Activated CD4-positive, alpha-beta T cell treated with anti-CD3 and anti-CD28 coated beads for 24 hours (primary cell): ENCODE results near the gene ARHGEF33.

Experiments
- DNase-seq, 2 donors: peaks; one replicate each; pipeline ENCODE4 v3.0.0-alpha.2; 2020; ENCODE audit warnings: low read depth in 2 of 2

Gene ARHGEF33

DNA sequence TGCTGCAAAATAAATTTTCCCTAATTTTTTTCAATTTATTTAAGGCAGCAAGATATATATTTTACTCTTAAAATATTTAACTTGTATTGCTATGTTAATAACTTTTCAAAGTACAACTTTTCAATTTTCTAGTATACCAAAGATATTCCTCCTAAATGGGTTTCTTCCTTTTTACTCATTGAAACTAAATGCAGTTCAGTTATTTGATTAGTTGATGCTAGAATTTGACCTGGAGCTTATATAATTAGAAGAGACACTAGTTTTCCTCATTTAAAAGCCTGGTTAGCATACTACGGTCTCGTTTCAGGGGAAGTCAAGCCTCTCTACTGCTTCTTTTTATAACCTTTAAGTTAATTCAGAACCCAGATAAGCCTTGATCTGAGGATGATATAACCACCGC, at the start of gene ARHGEF33:
ARHGEF33 (plus strand) TSS at position 301 of the 400 bp plus-strand sequence. CDS start 29,573 bp downstream, outside the sequence.
- no peak for DNase-seq

DNA sequence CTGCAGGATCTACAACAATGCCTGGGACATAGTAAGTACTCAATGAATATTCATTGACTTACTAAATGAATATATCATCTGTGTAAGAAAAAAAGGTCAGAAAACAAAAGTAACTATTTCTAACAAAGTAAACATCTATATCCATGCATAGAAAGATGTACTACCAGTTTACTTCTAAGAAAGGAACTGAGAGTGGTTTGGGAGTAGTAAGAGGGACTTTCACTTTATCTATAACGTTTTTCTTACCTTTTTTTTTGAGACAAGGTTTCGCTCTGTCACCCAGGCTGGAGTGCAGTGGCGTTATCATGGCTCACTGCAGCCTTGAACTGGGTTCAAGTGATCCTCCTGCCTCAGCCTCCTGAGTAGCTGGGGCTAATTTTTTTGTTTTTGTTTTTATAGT, 39.6 kb upstream of the ARHGEF33 start:
- DNase-seq = no peak

DNA sequence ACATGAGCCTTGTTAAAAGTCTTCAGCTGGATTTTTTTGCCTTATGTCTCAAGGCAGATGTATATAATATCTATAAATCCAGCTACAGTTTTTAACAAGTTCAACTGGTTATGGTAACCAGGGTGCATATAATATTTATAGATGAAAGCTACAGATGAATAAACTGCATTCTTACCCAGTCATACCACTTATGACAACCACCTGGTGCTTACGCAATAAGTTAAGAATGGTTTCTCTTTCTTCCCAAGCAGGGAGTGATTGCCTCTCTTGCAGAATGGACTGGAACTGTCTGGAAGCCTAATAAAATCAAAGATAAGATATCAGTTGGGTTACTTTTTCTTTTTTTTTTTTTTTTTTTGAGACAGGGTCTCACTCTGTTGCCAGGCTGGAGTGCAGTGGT, 33.5 kb upstream of the ARHGEF33 start:
- no peak for DNase-seq

DNA sequence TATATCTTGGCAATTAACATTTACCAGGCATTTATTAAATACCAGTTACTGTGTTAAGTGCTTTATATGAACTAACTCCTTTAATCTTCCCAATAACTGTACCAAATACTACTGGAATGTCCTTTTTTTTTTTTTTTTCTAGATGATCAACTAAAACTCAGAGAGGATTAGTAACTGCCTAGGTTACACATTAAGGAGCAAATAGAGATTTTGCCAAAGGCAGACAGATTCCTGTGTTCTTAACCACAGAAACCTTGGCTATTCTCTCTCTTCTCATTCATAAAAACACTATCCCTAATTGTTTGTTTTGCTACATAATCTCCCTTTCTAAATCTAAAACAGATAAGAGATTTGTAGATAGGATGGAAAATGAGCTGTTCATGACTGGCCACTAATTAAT, 27.2 kb upstream of the ARHGEF33 start:
- no peak for DNase-seq

DNA sequence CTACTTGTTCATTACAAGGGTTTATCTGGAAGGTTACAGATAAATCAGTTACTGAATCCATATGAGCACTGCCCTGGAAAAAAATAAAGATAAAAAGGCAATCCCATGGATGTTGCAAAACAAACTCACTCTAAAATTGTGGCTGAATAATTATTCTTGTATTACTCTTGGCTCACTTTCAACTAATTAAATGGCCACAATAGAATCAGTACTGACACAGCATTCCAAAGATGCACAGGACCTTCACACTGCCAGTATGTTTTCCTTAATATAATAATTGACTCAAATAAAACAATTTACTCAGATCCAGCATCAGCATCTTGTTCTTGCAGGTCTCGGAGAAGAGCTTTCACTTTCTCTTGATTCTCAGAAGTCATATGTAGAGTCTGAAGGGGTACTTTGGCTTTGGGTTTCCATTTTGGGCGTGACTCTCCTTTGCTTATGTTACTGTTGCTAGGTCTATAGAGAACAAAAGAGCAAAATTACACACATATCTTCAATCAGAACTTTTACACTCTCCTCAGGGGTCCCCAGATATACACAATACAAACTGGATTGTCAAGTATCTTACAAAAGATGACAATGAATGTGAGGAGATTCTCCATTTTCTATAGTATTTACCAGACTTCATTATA, 26.5 kb upstream of the ARHGEF33 start:
- no peak for DNase-seq

DNA sequence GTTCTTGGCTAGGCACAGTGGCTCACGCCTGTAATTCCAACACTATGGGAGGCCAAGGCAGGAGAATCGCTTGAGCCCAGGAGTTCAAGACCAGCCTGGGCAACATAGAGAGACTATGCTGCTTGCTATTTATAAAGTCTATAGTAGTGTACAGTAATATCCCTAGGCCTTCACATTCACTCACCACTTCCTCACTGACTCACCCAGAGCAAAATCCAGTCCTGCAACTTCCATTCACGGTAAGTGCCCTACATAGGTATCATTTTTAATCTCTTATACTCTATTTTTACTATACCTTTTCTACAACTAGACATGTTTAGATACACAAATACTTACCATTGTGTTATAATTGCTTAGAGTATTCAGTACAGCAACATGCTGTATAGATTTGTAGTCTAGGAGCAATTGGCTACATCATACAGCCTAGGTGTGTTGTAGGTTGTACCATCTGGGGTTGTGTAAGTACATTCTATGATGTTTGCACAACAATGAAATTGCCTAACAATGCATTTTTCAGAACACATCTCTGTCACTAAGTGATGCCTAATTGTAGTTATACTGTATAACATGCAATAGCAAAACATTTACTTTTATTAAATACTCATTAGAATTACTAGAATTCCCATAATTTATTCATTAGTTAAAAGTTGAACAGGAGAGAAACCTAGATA, 22.8 kb upstream of the ARHGEF33 start:
- no peak for DNase-seq

DNA sequence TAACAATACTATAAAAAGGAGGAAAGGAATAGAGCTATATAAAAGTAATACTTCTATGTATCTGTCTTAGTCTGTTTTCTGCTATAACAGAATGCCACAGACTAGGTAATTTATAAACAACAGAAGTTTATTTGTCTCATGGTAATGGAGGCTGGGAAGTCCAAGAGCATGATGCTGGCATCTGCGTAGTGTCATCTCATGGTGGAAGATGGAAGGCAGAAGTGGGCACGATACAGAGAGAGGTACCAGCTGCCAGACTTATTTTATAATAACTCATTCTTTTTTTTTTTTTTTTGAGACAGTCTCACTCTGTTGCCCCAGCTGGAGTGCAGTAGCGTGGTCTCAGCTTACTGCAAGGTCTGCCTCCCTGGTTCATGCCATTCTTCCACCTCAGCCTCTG, 18.2 kb upstream of the ARHGEF33 start:
- no peak for DNase-seq

DNA sequence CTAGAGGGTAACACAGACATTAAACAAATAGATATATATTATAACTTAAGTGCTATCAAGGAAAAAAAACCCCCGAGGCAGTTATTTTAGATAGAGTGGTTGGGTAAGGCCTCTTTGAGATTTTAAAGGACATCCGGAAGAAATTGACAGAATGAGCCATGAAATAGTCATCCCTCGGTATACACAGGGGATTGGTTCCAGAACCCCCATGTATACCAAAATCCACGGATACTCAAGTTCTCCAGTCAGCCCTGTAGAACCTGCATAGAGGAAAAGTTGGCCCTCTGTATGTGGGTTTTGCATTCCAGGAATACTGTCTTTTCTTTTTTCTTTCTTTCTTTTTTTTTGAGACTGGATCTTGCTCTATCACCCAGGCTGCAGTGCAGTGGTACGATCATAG, 15.9 kb upstream of the ARHGEF33 start:
- no peak for DNase-seq

DNA sequence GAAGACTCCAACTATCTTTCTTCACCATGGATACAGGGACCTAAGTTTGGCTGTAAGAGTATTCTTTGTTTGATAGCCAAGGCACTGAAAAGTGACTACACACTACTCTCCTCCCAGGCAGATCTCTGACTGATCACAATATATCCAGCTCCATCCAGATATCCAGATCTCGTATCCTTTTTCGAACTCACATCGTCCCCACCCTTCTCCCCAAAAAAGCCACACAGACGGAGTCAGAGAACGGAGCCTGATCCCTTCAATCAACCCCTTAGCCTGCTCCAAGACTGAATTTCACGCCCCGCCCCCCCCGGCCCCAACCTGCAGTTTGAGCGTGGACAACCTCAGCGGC, 14.5 kb upstream of the ARHGEF33 start:
- no peak for DNase-seq

DNA sequence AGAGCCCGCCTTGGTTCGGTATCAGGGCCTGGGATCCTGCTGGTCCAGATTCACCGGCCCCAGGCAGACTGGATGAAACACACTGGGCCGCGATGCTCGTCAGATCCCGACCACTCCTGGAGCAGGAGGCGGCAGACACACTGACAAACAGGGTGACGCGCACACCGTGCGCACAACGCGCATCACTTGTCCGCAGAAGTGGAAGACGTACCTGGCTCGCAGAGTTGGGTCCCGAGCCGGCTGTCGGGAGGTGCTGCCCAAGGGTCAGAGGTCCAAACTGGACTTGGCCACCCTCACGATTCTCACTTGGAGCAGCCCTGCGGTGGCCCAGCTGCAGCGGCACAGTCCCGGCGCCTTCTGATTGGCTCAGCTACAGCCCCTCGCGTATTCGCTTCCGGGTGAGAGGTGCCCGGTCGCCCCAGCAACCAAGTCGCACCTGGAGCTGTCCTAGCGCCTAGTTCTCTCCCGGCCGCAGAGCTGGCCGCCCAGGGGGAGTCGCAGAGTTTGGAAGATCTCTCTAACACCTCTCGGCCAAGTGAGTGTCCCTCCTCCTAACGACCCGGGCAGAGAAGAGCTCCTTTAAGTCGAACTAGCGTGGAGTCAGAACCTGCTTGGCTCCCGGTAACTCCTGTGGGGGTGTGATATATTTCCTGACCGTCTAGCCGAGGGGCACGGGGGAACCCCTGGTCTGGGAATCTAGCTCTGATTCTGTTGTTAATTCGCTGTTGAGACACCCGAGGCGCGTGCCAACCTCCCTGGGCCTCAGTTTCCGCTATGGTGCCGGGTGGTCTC, 13.9 kb upstream of the ARHGEF33 start, which contains the start of the genes DHX57 and MORN2:
DHX57 (minus strand) TSS at position 359 of the 792 bp plus-strand sequence. CDS start 7,529 bp downstream, outside the sequence.
MORN2 (plus strand) TSS at position 401 of the 792 bp plus-strand sequence.
- peak; percentile 58 to 66 for DNase-seq

DNA sequence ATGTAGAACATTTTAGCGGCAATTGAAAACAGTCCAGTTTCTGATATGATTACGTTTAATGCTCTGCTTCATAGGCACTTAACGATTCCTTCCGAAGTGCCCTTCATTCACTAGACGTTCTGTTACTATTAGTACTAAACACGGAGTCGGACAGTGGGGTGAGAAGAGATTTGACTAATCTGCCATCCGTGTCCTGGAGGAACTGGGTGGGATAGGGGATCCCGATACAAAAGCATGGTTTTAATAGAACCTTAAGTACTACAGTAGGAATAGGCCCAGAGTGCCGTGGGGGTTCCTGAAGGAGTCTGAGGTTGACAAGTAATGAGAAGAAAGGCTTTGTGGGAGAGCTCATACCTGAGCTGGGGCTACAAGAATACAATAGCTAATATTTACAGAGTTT, 13.3 kb upstream of the ARHGEF33 start:
- no peak for DNase-seq

DNA sequence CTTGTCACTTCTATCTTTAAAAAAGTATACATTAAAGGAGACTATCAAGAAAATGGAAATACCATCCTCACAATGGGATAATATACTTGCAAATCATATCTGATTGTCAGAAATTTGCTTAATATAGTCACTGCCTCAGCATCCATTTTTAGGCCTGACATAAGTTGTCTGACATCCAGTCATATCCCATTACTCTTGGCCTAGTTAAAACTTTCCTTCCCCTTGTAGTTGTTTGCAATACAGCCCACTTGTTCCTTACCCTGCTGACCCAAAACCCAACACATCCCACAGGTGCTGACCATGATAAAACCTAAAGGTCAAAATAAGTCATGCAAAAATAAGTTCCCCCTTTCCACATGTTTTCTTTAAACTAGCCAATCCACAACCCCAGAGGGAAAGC, 3.6 kb upstream of the ARHGEF33 start:
- DNase-seq = no peak

DNA sequence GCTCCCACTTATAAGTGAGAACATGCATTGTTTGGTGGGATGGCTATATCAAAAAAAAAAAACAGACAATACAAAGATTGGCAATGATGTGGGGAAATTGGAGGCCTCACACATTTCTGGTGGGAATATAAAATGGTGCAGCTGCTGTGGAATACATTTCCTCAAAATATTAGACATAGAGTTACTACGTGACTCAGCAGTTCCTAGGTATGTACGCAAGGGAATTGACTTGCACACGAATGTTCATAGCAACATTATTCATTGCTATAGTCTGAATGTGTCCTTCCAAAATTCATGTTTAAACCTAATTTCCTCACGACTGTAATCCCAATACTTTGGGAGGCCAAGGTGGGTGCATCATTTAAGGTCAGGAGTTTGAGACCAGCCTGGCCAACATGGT, 2.3 kb upstream of the ARHGEF33 start:
- DNase-seq = no peak

DNA sequence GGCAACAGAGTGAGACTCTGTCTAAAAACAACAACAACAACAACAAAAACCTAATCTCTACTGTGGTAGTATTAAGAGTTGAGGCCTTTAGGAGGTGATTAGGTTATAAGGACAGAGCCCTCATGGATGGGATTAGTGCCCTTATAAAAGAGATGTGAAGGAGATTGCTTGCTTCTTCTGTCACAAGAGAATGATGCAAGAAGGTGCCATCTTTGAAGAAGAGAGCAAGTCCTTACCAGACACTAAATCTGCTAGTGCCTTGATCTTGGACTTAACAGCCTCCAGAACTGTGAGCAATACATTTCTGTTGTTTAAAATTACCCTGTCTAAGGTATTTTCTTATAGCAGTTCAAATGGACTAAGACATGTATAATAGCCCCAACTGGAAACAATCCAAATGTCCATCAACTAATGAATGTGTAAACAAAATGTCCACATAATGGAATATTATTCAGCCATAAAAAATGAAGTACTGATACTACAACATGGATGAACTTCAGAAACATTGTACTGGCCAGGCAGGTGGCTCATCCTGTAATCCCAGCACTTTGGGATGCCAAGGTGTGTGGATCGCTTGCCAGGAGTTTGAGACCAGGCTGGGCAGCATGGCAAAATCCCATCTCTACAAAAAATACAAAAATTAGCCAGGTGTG, 1.6 kb upstream of the ARHGEF33 start:
- DNase-seq = no peak

DNA sequence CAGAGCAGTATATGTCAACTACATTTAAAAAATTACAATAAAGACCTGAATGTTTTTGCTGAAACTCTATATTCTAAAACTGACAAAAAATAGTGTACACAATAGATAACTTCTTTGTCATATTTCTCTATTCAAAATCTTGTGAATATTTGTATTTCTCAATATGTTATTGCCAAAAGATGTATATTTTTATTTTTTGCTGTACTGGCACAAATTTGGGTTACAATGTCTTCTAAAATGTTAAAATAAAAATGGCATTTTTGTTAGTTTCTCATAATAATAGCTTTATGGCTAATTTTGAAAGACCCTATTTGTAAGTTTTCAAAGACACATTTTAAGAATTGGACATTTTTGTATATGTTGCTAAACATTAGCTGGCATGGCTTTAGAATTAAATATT, 630 bp upstream of the ARHGEF33 start:
- no peak for DNase-seq

DNA sequence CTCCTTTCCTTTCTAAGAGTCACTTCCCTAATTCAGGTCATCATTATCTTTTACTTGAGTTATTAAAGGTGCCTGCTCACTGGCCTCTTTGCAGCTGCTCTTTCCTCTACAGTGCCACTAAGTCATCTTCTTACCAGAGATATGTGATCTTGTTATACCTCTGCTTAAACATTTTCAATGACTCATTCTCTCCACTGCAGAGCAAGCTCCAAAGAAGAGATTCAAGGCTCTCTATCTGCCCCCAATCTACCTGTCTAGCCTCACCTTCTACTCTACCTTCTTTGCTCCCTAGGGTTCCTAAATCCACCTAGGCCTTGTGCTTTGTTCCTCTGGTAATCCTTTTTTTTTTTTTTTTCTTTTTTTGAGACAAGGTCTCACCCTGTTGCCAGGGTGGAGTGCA, 3.1 kb downstream of the ARHGEF33 start:
- DNase-seq = no peak

DNA sequence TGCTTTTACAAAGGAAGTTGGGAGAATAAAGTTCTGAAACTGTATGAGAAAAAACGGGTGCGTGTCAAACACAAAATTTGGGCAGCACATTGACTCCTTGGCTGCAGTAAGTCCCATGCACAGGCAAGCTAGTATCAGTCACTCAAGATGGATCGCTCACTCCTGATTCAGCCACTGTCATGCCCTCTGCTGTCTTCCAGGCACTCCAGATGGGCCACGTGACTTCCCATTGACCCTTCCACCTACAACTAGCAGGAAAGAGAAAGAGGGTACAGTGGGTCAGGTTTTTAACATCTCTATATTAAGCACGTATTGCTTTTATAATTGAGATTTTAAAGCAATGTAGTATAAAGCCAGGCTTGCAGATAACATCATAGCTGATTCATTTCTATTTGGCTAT, 8.6 kb downstream of the ARHGEF33 start:
- DNase-seq = no peak

DNA sequence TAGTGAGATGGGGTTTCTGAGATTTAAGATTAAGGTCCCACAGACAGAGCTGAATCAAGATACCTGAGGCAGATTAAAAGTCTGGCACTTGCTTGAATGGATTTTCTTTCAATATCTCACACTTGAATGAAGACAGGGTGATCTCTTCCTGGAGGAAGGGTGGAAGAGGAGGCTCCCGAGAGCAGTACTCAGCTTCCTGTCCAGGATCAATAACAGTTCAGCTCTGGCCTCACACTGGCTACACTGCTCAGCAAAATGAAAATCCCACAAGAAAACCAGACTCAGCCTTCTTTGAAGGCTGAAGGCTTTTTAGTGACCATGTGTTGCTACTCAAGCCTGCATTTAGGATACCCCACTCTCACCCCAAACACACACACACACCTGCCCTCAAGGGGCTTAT, 11.1 kb downstream of the ARHGEF33 start:
- no peak for DNase-seq

DNA sequence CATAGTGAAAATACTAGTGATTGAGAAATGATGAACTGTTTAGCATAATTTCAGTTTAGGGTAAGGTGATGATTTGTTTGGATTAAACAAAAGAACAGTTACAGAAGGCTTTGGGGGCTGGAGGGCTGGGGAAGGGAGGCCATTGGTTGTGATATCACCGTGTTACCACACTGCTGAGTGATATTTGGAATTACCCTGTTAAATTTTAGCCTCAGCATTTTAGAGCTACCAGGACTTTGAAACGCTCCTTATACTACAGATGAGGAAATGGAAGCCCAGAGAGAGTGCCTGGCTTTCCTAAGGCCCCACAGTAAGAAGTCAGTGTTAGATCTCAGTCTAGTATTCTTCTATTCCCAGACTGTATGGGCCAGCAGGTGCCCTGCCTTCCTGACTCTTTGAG, 15.6 kb downstream of the ARHGEF33 start:
- no peak for DNase-seq

DNA sequence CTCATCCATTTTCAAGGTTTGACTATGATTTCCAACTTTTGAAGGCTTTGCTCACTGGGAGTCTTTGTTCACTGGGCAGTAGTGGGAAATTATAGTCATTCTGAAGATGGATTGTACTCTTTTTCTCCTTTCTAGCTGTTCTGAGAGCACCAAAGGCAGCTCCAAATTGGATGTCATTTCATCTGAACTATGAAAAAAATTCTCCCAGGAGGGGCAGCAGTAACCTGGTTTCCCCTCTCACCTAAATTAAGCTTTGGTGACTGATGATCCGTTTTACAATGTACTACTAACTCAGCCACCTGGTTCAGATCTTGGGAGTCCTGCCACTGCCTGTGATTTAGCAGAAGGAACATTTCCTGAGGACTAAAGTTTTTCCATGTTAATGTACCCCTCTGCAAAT, 17.6 kb downstream of the ARHGEF33 start:
- no peak for DNase-seq

DNA sequence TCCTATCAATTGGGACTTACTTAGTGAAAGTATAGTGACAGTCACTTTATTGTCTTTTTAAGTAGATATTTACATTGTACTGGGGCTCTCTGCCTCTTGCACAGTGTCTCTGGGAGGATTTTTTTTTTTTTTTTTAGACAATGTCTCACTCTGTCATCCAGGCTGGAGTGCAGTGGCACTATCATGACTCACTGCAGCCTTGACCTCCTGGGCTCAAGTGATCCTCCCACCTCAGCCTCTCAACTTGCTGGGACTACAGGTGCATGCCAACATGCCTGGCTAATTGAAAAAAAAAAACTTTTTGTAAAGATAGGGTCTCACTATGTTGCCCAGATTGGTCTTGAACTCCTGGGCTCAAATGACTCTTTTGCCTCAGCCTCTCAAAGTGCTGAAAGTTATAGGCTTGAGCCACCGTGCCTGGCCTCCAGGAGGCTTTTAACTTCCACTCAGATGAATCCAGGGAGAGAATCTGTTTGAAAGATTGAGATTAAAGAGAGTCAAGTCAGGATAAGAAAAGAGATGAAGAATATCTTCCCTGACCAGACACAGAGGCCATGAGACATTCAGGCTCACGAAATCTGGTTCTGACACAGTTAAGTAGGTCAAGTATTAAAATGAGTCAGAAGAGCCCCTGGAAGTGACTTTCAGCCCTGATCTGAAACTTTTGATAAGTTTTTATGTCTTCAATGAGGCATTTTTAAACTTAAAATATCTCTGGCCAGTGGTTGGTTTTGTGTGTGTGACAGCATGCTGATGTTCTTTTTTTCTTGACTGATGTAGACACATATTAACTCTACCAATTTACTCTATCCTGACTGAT, 18.3 kb downstream of the ARHGEF33 start:
- DNase-seq = no peak
